DOHH2 (cell line): ENCODE results near the gene SMIM12.

Experiments
- EZH2phosphoT487 ChIP-seq: fragments of 200-600 bp; sonication (generic); IDR thresholded peaks from 2 replicates; pipeline ENCODE4 v1.6.1; 2017; ENCODE audit warnings: borderline replicate concordance, mild to moderate bottlenecking, antibody characterized with exemption, low read length, moderate library complexity, mixed read lengths
- TF ChIP-seq, protein P1 (sequence below): fragments of 200-600 bp; sonication (generic); IDR thresholded peaks from one replicate; pipeline ENCODE4 v1.5.1; 2014; ENCODE audit warnings: antibody characterized with exemption, mild to moderate bottlenecking, low read depth, low read length; ENCODE audit not compliant: poor library complexity, severe bottlenecking

DNA sequence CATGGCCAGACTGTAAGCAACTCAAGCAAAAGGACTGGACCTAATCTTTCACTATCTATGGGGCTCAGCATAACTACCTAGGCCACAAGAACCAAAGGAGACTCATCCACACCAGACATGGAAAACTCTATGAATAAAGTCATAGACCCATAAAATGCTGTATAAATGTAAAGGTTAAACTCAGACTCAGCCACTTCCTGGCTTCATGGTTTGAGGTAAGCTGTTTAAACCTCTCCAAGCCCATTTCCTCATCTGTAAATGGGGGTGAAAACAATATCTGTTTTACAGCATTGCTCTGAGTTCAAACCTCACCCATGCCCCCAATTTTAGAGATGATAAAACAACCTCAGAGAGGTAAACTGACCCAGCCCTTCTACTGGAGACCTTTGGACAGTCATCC is 4.0 kb upstream of the SMIM12 start:
- TF ChIP-seq, protein P1, sequence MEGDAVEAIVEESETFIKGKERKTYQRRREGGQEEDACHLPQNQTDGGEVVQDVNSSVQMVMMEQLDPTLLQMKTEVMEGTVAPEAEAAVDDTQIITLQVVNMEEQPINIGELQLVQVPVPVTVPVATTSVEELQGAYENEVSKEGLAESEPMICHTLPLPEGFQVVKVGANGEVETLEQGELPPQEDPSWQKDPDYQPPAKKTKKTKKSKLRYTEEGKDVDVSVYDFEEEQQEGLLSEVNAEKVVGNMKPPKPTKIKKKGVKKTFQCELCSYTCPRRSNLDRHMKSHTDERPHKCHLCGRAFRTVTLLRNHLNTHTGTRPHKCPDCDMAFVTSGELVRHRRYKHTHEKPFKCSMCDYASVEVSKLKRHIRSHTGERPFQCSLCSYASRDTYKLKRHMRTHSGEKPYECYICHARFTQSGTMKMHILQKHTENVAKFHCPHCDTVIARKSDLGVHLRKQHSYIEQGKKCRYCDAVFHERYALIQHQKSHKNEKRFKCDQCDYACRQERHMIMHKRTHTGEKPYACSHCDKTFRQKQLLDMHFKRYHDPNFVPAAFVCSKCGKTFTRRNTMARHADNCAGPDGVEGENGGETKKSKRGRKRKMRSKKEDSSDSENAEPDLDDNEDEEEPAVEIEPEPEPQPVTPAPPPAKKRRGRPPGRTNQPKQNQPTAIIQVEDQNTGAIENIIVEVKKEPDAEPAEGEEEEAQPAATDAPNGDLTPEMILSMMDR = no peak
- no peak for TF ChIP-seq EZH2phosphoT487
